Measurements from ENCODE around the gene CCNDBP1.
"Not testable (repeated sequence)": the region's sequence is repeated elsewhere in the genome, so short reads cannot be mapped to it uniquely, and the experiment has no call there.

The CCNDBP1 gene

DNA sequence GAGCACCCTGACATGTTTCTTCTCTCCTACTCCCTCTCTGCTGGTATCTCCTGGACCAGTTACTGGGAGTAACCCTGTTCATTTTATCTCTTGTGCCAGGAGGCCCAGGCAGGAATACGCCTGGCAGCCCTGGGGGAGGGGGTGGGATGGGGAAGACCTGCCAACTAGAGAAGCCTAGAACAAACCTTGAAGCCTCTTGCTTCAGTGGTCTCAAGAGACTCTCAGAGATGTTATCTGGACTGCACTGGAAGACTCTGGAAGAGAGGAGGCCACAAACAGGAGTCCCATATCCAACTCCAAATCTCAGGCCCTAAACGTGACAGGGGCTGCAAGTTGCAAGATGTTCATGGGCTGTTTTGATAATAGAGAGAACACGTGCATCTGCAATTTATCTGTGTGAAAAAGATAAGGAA, 35.8 kb downstream of the CCNDBP1 start, which contains the start of gene EPB42:
Gene EPB42 (minus strand): TSS at position 28 of the 413 bp plus-strand sequence. CDS start 193 bp downstream, outside the sequence.
- H3K4me3 Mint-ChIP-seq, result no peak within 1 kb of the TSS
- H3K36me3 Mint-ChIP-seq, result no peaks in the 10 kb centered on the region
- no peaks in the 10 kb centered on the region for H3K9me3 Mint-ChIP-seq

GRCh38 chr15:43221422-43221821, 36.2 kb downstream of the CCNDBP1 start:
- no peak for DNase-seq (ENCODE audit: low spot score in 2 of 2)
- Mint-ChIP-seq H3K4me1 (peaks cover 14% of the 10 kb centered on the region), H3K9me3 (no peaks in the 10 kb centered on the region), H3K36me3 (no peaks in the 10 kb centered on the region), H3K27ac (no peak overlapping the region), H3K4me3 (no peak overlapping the region)
- ATAC-seq, result no peak

More for the DNA sequence above, 35.8 kb downstream of the CCNDBP1 start, which contains the start of gene EPB42:
- ATAC-seq, result no peak
- DNase-seq (ENCODE audit: low spot score in 2 of 2), result no peak
- Mint-ChIP-seq H3K4me1 (peaks cover 14% of the 10 kb centered on the region), H3K27ac (peak within 1 kb of the TSS; percentile 3)

GRCh38 chr15:43225201-43225949, 40.2 kb downstream of the CCNDBP1 start:
- Mint-ChIP-seq H3K36me3 (no peaks in the 10 kb centered on the region), H3K4me1 (peaks cover 9% of the 10 kb centered on the region), H3K4me3 (peak overlapping the region; percentile 10), H3K27ac (no peak overlapping the region), H3K9me3 (no peaks in the 10 kb centered on the region)
- DNase-seq (ENCODE audit: low spot score in 2 of 2), result peak in 1 of 2 donors; percentile 71
- ATAC-seq, result peak; percentile 87

GRCh38 chr15:43225950-43226255, 40.7 kb downstream of the CCNDBP1 start:
- not testable (repeated sequence) for H3K27ac Mint-ChIP-seq; H3K36me3 Mint-ChIP-seq; ATAC-seq; H3K4me1 Mint-ChIP-seq; DNase-seq (ENCODE audit: low spot score in 2 of 2); H3K9me3 Mint-ChIP-seq
- H3K4me3 Mint-ChIP-seq, result peak overlapping the region; percentile 10

- no peak overlapping the region for H3K27ac Mint-ChIP-seq
- H3K9me3 Mint-ChIP-seq, result no peaks in the 10 kb centered on the region
- DNase-seq (ENCODE audit: low spot score in 2 of 2) (no peak), ATAC-seq (no peak)
- H3K4me3 Mint-ChIP-seq, result no peak overlapping the region
- H3K4me1 Mint-ChIP-seq, result peaks cover 7% of the 10 kb centered on the region
- no peaks in the 10 kb centered on the region for H3K36me3 Mint-ChIP-seq
These were observed 41.5 kb downstream of the CCNDBP1 start for GRCh38 chr15:43226436-43227305.

GRCh38 chr15:43229977-43230376, 44.8 kb downstream of the CCNDBP1 start:
- no peak for DNase-seq (ENCODE audit: low spot score in 2 of 2)
- H3K9me3 Mint-ChIP-seq, result no peaks in the 10 kb centered on the region
- no peaks in the 10 kb centered on the region for H3K36me3 Mint-ChIP-seq
- H3K4me3 Mint-ChIP-seq, result no peak overlapping the region
- ATAC-seq, result no peak
- peaks cover 7% of the 10 kb centered on the region for H3K4me1 Mint-ChIP-seq
- no peak overlapping the region for H3K27ac Mint-ChIP-seq

GRCh38 chr15:43230640-43231115, 45.5 kb downstream of the CCNDBP1 start:
- ATAC-seq, result no peak
- no peak for DNase-seq (ENCODE audit: low spot score in 2 of 2)
- no peak overlapping the region for H3K4me3 Mint-ChIP-seq
- H3K36me3 Mint-ChIP-seq, result no peaks in the 10 kb centered on the region
- H3K27ac Mint-ChIP-seq, result no peak overlapping the region
- no peaks in the 10 kb centered on the region for H3K9me3 Mint-ChIP-seq
- H3K4me1 Mint-ChIP-seq, result peaks cover 3% of the 10 kb centered on the region

- Mint-ChIP-seq H3K4me1 (no peaks in the 10 kb centered on the region), H3K4me3 (no peak overlapping the region), H3K27ac (no peak overlapping the region), H3K36me3 (no peaks in the 10 kb centered on the region), H3K9me3 (no peaks in the 10 kb centered on the region)
- DNase-seq (ENCODE audit: low spot score in 2 of 2) (no peak), ATAC-seq (no peak)
These were observed 47.2 kb downstream of the CCNDBP1 start for GRCh38 chr15:43232289-43232874.

- Mint-ChIP-seq H3K4me3 (no peak overlapping the region), H3K36me3 (no peaks in the 10 kb centered on the region), H3K9me3 (no peaks in the 10 kb centered on the region), H3K27ac (no peak overlapping the region), H3K4me1 (no peaks in the 10 kb centered on the region)
- no peak for ATAC-seq
- no peak for DNase-seq (ENCODE audit: low spot score in 2 of 2)
These were observed 50.3 kb downstream of the CCNDBP1 start for GRCh38 chr15:43235536-43235935.

DNA sequence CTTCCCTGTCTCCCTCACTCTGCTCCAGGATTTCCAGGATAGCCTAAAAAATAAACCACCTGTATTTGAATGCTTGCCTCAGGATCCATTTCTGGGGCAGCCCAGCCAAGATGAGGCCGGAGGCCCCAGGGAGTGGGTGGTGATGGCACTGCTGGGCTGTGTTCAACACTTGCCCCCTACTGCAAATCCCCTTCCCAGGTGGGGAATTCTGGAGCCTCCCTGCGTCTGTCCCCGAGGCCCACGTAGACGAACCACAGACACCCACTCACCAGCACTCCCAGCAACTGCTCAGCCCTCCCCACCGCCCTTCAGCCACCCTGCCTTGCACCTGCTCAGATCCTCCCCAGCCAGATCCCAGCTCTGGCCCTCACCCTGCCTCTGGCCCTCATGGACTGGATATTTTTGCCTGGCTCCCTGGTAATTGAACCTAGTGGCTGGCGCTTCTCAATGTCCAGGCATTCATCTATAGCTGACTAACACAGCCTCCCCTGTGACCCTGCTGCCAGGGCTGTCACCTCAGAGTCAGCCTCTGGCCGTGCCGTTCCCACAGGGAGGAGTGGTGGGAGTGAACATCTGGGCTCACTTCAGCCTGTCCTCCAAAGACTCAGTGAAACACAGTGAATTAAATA, 52.8 kb downstream of the CCNDBP1 start:
- no peak for ATAC-seq

DNA sequence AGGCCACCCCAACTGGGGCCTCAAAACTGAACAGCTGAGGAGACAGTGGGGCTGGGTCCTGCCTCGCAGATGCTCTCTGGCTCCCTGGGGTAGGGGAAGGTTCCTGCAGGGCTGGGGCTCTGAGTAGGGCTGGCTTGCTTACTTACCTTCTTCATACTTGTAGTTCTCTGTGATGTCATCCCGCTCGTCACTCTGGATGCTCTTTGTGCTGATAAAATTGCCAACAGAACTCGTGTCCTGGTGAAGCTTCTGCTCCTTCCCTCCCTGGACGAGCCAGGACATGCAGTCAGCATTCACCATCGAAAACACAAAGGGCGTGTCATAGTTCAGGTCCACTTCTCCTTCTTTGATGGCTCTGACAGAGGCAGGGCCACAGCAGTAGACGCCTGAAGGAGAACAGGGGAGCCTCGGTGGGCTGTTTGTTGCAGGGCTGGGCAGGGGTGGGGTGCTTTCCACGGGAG, 53.5 kb downstream of the CCNDBP1 start:
- DNase-seq (ENCODE audit: low spot score in 2 of 2) (no peak), ATAC-seq (no peak)
- Mint-ChIP-seq H3K36me3 (no peaks in the 10 kb centered on the region), H3K4me3 (no peak overlapping the region), H3K4me1 (no peaks in the 10 kb centered on the region), H3K9me3 (no peaks in the 10 kb centered on the region), H3K27ac (no peak overlapping the region)

More for the DNA sequence above, 52.8 kb downstream of the CCNDBP1 start:
- Mint-ChIP-seq H3K4me3 (no peak overlapping the region), H3K36me3 (no peaks in the 10 kb centered on the region), H3K4me1 (no peaks in the 10 kb centered on the region), H3K27ac (no peak overlapping the region), H3K9me3 (no peaks in the 10 kb centered on the region)
- no peak for DNase-seq (ENCODE audit: low spot score in 2 of 2)

DNA sequence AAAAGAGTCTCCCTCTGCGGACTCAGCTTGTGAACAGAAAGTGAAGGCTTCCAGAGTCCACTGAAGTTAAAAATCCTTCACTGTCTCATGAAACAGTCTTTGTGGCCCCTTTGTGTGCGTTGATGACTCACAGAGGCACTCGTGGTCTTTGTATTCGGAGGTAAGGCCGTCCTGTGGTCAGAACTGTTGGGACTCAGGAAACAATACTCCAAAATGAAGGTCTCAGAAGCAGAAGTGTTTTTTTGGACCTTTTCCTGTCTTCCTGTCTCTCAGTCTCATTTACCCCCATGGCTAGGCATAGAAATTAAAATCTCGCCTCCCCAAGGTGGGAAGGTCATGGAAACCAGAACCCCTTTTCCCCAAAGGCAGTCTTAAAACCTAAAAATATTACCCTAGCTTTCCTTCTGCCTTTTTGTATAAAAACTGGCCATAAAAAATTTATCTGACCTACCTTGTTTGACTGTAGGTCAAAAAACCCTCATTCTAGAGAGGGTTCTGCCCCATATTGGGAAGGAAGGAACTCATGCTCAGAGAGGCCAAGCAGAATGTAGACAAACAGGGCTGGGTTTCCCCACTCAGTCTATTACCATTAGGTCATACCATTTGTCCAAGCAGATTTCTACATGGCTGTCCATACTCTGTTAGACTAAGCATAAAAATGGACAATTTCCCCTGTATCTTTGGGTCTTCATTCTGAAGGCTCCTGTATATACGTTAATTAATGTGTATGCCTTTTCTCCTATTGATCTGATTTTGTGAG, 54.7 kb downstream of the CCNDBP1 start:
- no peak overlapping the region for H3K4me3 Mint-ChIP-seq
- ATAC-seq (peak; percentile 59), DNase-seq (ENCODE audit: low spot score in 2 of 2) (no peak)
- H3K36me3 Mint-ChIP-seq, result no peaks in the 10 kb centered on the region
- H3K9me3 Mint-ChIP-seq, result no peaks in the 10 kb centered on the region
- H3K4me1 Mint-ChIP-seq, result no peaks in the 10 kb centered on the region
- no peak overlapping the region for H3K27ac Mint-ChIP-seq

DNA sequence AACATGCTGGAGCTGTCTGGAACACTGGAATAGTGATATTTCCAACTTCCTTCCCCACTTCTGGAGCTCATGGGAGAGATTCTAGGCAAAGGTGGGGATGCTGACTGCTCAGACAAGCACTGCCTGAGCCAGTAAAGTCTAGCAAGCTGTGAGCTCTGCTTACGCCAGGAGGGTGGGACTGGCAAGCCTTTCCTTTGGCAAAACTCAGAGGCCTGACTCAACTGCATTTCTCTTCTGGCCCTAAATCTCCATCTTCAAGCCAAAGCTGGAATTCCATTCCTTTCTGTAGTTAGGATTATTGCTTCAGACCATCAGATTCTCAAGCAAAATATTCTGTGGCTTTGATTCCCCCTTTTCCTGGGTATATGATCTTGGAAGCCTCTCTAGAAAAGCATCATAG, 55.9 kb downstream of the CCNDBP1 start:
- H3K36me3 Mint-ChIP-seq, result no peaks in the 10 kb centered on the region
- H3K4me3 Mint-ChIP-seq, result no peak overlapping the region
- H3K27ac Mint-ChIP-seq, result no peak overlapping the region
- no peaks in the 10 kb centered on the region for H3K9me3 Mint-ChIP-seq
- H3K4me1 Mint-ChIP-seq, result no peaks in the 10 kb centered on the region
- no peak for ATAC-seq
- no peak for DNase-seq (ENCODE audit: low spot score in 2 of 2)

- ATAC-seq (no peak), DNase-seq (ENCODE audit: low spot score in 2 of 2) (no peak)
- H3K9me3 Mint-ChIP-seq, result no peaks in the 10 kb centered on the region
- no peaks in the 10 kb centered on the region for H3K4me1 Mint-ChIP-seq
- no peak overlapping the region for H3K27ac Mint-ChIP-seq
- H3K4me3 Mint-ChIP-seq, result no peak overlapping the region
- H3K36me3 Mint-ChIP-seq, result no peaks in the 10 kb centered on the region
These were observed 57.4 kb downstream of the CCNDBP1 start for GRCh38 chr15:43242616-43243015.

Data from stimulated activated effector memory CD8-positive, alpha-beta T cell treated with anti-CD3 and anti-CD28 coated beads, Interleukin-12 subunit alpha, Interleukin-12 subunit beta, amount 100 ng/mL, for 72 hours (primary cell).